Parathyroid adenoma (tissue), 2 donors: ENCODE data around the gene SLN.

Experiments used
- H2AFZ ChIP-seq: fragments of 300-600 bp; sonication (generic); one replicate; pipeline ENCODE4 v1.7.0; 2017; ENCODE audit warnings: antibody characterized with exemption, mild to moderate bottlenecking
- H3K27ac ChIP-seq: fragments of 300-600 bp; sonication (generic); one replicate; pipeline ENCODE4 v1.7.0; 2017
- H3K27me3 ChIP-seq: fragments of 300-600 bp; sonication (generic); one replicate; pipeline ENCODE4 v1.7.0; 2017; ENCODE audit warnings: low read length; ENCODE audit not compliant: control insufficient read depth, insufficient read depth
- H3K36me3 ChIP-seq: fragments of 300-600 bp; sonication (generic); one replicate; pipeline ENCODE4 v1.7.0; 2017; ENCODE audit warnings: low read length; ENCODE audit not compliant: control insufficient read depth, insufficient read depth
- H3K4me1 ChIP-seq: fragments of 300-600 bp; sonication (generic); one replicate; pipeline ENCODE4 v1.7.0; 2017; ENCODE audit warnings: control low read depth
- H3K4me2 ChIP-seq: fragments of 300-600 bp; sonication (generic); one replicate; pipeline ENCODE4 v1.7.0; 2017; ENCODE audit warnings: low read length
- H3K4me3 ChIP-seq: fragments of 300-600 bp; sonication (generic); one replicate; pipeline ENCODE4 v1.7.0; 2017; ENCODE audit warnings: low read depth, low read length
- H3K79me2 ChIP-seq: fragments of 300-600 bp; sonication (generic); one replicate; pipeline ENCODE4 v1.7.0; 2017; ENCODE audit warnings: control low read depth
- H3K9ac ChIP-seq: fragments of 300-600 bp; sonication (generic); one replicate; pipeline ENCODE4 v1.7.0; 2017; ENCODE audit warnings: mild to moderate bottlenecking
- H3K9me3 ChIP-seq: fragments of 300-600 bp; sonication (generic); one replicate; pipeline ENCODE4 v1.7.0; 2017; ENCODE audit warnings: low read length; ENCODE audit not compliant: control insufficient read depth
- CTCF ChIP-seq: fragments of 300-600 bp; sonication (generic); IDR thresholded peaks from one replicate; pipeline ENCODE4 v1.7.0; 2017; ENCODE audit warnings: antibody characterized with exemption, mild to moderate bottlenecking
- donor health status: primary hyperparathyroidism.

SLN gene

GRCh38 chr11:107677924-107678631 lies 33.8 kb downstream of the SLN start:
- TF ChIP-seq CTCF = no peak
- no peaks in the 10 kb centered on the region for H3K79me2 ChIP-seq
- H3K4me1 ChIP-seq = no peaks in the 10 kb centered on the region
- H3K4me2 ChIP-seq = no peak overlapping the region
- no peak overlapping the region for H3K27ac ChIP-seq
- H2AFZ ChIP-seq = no peak overlapping the region
- no peaks in the 10 kb centered on the region for H3K9me3 ChIP-seq
- H3K36me3 ChIP-seq = no peaks in the 10 kb centered on the region
- H3K9ac ChIP-seq = no peak overlapping the region
- H3K27me3 ChIP-seq = no peaks in the 10 kb centered on the region
- H3K4me3 ChIP-seq = no peak overlapping the region

- no peaks in the 10 kb centered on the region for H3K4me1 ChIP-seq
These were observed 35.4 kb downstream of the SLN start for GRCh38 chr11:107676336-107677057.

GRCh38 chr11:107675902-107676301 lies 36.0 kb downstream of the SLN start:
- Histone ChIP-seq H3K4me3 (no peak overlapping the region), H3K4me1 (no peaks in the 10 kb centered on the region), H3K4me2 (no peak overlapping the region), H3K27me3 (no peaks in the 10 kb centered on the region), H3K27ac (no peak overlapping the region), H3K79me2 (no peaks in the 10 kb centered on the region), H3K36me3 (no peaks in the 10 kb centered on the region), H3K9me3 (no peaks in the 10 kb centered on the region), H3K9ac (no peak overlapping the region), H2AFZ (no peak overlapping the region)
- TF ChIP-seq CTCF = no peak

More at GRCh38 chr11:107676336-107677057, 35.4 kb downstream of the SLN start:
- no peak for TF ChIP-seq CTCF
- no peak overlapping the region for H3K9ac ChIP-seq
- no peak overlapping the region for H3K4me2 ChIP-seq
- no peaks in the 10 kb centered on the region for H3K79me2 ChIP-seq
- no peaks in the 10 kb centered on the region for H3K9me3 ChIP-seq
- no peak overlapping the region for H3K4me3 ChIP-seq
- H3K27me3 ChIP-seq = no peaks in the 10 kb centered on the region
- no peak overlapping the region for H2AFZ ChIP-seq
- no peak overlapping the region for H3K27ac ChIP-seq
- H3K36me3 ChIP-seq = no peaks in the 10 kb centered on the region

- no peak for TF ChIP-seq CTCF
- Histone ChIP-seq H2AFZ (no peak overlapping the region), H3K79me2 (no peaks in the 10 kb centered on the region), H3K4me3 (no peak overlapping the region), H3K4me2 (no peak overlapping the region), H3K27me3 (no peaks in the 10 kb centered on the region), H3K36me3 (no peaks in the 10 kb centered on the region), H3K9ac (no peak overlapping the region), H3K4me1 (no peaks in the 10 kb centered on the region), H3K9me3 (no peaks in the 10 kb centered on the region), H3K27ac (no peak overlapping the region)
These were observed 41.8 kb downstream of the SLN start for GRCh38 chr11:107669893-107670601.
